Measurements from ENCODE around the gene FCSK. TPM values are rescaled to one million over a fixed set of nuclear protein-coding genes. Genes with fewer than 3 reads are reported as not detected.
A peak's percentile ranks its signal among the peaks of the same experiment; 100 is the strongest.

Gene FCSK
- total and polyA plus RNA-seq, 2 of the 13 experiments (the other 11 are each of a cell fraction or from before 2014, with no cell fraction given) = 9.1 to 19.2 TPM

GRCh38 chr16:70470141-70470926 is 15.9 kb downstream of the FCSK start:
- Histone ChIP-seq H3K9me3 (ENCODE audit: low read length) (no peaks in the 10 kb centered on the region), H3K27me3 (ENCODE audit: control insufficient read depth in 1 of 2, insufficient read depth in 2 of 2, low read length in 2 of 2) (no peaks in the 10 kb centered on the region), H3K4me2 (ENCODE audit: low read depth, low read length) (0 out of 2 replicates have a peak overlapping the region, but pooled peaks have one; percentile 8), H3K79me2 (ENCODE audit: insufficient read depth, low read length) (no peaks in the 10 kb centered on the region), H3K27ac (ENCODE audit: extremely low read length, insufficient read depth, low read length) (no peak overlapping the region), H3K36me3 (replicated peaks in 1 of 2; ENCODE audit: control insufficient read depth in 1 of 2, insufficient read depth in 2 of 2, low read length in 2 of 2) (peaks cover 0 to 2% of the 10 kb centered on the region in 2 experiments; a peak in 1 of 5 replicates), H3K4me1 (ENCODE audit: insufficient read depth, low read length) (peaks cover 5% of the 10 kb centered on the region; the same call in 1 of the 2 replicates), H3K9ac (ENCODE audit: insufficient read depth, low read depth, low read length) (no peak overlapping the region), H4K20me1 (ENCODE audit: insufficient read depth, low read length) (no peaks in the 10 kb centered on the region), H2AFZ (ENCODE audit: low read length) (no peak overlapping the region), H3K4me3 (replicated peaks in 1 of 3; ENCODE audit: insufficient read depth in 1 of 3, low read depth in 2 of 3, low read length in 3 of 3) (no peak overlapping the region)
- POLR2A ChIA-PET = interaction anchor here (0.6 to 4.8 kb wide), 10 partner anchors 13 to 124 kb away, joined by 3 to 51 read pairs (median 4); partner anchors contain the start of genes DDX19A and FCSK
- no TSS peak for BruUV-seq (replicated peaks)
- no peak for FAIRE-seq
- ATAC-seq = no peak
- CTCF ChIA-PET (ENCODE audit: low intra/inter-chr PET ratio, low total read pairs) = interaction anchor here (0.8 to 2.8 kb wide), 4 partner anchors 52 to 100 kb away, joined by 3 to 47 read pairs (median 6); no protein-coding TSS in a partner anchor
- DNase-seq (ENCODE audit: low spot score) = no peak
- 83% methylated on average over 9 of the region's 10 CpGs for WGBS (ENCODE audit: low lambda C conversion rate)
- intact Hi-C loops (cut with micrococcal nuclease; ENCODE audit: unreplicated experiment) = loop anchor here (2.0 kb wide), 1 partner anchor 90 kb away; no protein-coding TSS in a partner anchor
- in situ Hi-C loops (cut with HindIII; ENCODE audit: extremely low pct_ligation_motif_present, low pct_unique_long_range_greater_than_20kb) = no loop called here
- TF ChIP-seq RFXAP (CRISPR knock-in tag; IDR thresholded peaks at IDR 0.05; ENCODE audit: borderline replicate concordance) (no peak), HNF1B (CRISPR knock-in tag; IDR thresholded peaks at IDR 0.05) (peak; percentile 4; the same call in 1 of the 2 replicates), CENPX (CRISPR knock-in tag; IDR thresholded peaks at IDR 0.05) (no peak), CHCHD3 (CRISPR knock-in tag; IDR thresholded peaks at IDR 0.05) (0 out of 2 replicates have a peak, but pooled peaks have one; percentile 26), BRCA1 (CRISPR knock-in tag; IDR thresholded peaks at IDR 0.05) (no peak), HIVEP1 (CRISPR knock-in tag; IDR thresholded peaks at IDR 0.05) (no peak), NFE2L1 (CRISPR knock-in tag; IDR thresholded peaks at IDR 0.05; ENCODE audit: borderline replicate concordance) (peak; percentile 64; the same call in 1 of the 2 replicates), ZNF792 (CRISPR knock-in tag; IDR thresholded peaks at IDR 0.05) (no peak), ZNF704 (CRISPR knock-in tag; IDR thresholded peaks at IDR 0.05; ENCODE audit: borderline replicate concordance) (0 out of 2 replicates have a peak, but pooled peaks have one; percentile 29), ZNF768 (CRISPR knock-in tag; IDR thresholded peaks at IDR 0.05) (peak; percentile 91), ZNF142 (CRISPR knock-in tag; IDR thresholded peaks at IDR 0.05) (peak; percentile 60; the same call in 1 of the 2 replicates), DNMT3B (CRISPR knock-in tag; conservative IDR thresholded peaks at IDR 0.05) (no peak)

Data from HepG2 (cell line).